ENCODE measurements around the gene INO80D.

INO80D gene

GRCh38 chr2:205975082-205975949, 110.7 kb downstream of the INO80D start:
- DNase-seq: no peak

GRCh38 chr2:205972113-205972512, 113.9 kb downstream of the INO80D start:
- DNase-seq: no peak

DNA sequence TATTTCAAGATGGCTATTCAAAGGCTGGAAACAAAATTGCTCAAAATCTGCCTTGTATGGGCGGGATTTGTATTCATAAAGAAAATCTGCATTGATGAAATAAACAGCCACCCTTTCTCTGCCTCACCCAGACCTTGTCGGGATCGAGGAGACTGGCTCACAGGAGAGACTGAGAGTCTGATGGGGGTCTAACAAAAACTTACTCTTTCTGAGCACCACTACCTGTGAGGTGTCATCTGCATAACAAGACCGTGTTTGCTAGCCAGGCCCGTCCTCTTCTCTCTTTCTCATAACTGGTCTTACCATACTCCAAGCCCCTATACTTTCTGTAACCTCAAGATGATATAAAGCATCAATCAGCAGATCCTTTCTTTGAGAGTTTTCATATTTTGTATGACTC, 115.6 kb downstream of the INO80D start:
- no peak for DNase-seq

DNA sequence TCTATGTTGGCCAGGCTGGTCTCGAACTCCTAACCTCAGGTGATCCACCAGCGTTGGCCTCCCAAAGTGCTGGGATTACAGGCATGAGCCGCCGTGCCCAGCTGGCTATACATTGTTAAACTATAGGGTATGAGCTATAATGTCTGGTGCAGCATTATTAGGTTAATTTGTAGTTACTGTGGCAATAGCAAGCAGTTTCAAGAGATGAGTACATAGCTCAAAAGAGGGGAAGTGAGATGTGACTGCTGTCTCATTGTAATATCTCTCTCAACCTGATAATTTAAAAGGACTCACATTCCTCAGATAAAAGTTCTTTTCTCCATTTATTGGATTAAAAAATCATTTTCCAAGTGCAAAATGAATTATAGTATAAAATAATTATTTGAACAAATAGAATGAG, 116.4 kb downstream of the INO80D start:
- no peak for DNase-seq

- DNase-seq: peak; percentile 21
Observed at GRCh38 chr2:205967391-205968075, 118.4 kb downstream of the INO80D start.

DNA sequence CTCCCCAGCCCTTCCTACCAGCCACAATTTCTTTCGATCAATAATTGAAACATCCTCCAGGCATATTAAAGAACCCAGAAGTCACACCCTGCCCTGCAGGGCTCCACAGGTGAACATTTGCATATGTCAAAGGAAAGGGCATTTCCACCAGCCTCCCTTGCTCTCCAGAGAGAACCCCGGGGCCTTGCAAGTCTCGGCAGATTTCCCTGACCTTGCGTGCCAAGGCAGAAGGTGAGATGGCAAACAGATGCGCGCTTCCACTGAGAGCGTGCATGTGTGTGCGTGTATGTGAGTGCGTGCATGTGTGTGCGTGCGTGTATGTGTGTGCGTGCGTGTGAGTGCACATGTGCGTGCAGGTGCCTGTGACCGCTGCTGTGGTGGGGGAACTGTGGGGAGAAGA, 120.3 kb downstream of the INO80D start:
- DNase-seq: no peak

DNA sequence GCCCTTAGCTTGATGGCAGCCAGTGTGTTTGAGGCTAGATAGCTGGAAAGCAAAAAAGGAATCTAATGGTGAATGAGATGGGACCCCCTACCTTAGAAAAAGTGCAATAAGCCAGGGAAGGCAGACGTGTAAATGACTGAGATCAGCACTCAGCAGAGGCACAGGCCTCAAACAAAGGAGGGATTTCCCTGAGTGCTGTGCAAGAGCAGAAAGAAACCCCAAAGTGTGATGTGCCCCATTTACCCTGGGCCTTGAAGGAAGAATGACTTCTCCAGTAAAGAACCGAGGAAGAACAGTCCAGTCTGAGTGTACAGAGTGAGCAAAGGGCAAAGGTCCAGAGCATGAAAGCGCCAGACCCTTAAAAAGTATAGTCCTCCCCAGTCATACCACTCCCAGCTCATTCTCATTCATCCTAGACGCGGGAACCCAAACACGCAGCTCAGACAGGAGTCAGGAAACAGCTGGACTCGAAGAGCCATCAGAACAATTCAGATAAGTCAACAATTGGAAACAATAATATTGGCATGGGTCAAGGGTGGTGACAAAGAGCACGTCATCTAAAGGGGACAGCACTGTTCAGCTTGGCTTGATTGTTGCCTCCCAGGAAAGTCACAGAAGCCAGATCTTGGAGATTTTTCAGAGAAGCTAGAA, 121.7 kb downstream of the INO80D start:
- no peak for DNase-seq

- DNase-seq: no peak
Observed at GRCh38 chr2:205959521-205959920, 126.5 kb downstream of the INO80D start.

DNA sequence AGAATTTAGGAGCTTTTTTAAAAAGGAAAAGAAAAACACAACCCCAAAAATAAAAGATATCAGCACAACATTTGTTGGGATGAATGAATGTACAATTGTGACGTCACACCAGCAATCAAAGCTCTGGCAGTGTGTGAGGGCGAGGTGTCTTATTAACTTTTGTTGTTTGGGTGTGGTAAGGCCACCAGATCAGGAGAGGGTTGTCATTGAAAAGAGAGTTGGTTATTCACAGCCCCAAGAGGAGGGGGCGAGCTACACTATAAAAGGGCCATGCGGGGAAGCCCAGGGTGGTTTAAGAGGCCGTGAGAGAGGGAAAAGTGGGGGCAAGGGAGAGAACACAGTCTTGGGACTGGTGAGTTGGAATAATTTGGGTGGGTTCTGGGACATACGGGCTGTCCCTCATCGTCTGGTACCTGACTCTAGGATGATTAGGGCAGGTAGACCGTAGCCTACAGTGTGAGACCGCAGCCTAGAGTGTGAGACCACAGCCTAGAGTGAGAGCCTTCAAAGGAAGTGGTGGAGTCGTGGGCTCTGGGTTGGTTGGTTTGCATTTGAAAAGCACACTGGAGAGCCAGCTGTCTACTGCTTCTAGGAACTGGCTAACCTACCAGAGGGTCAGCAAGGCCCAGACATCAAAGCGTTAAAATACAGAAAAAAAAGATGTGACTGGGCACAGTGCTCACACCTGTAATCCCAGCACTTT, 128.4 kb downstream of the INO80D start:
- DNase-seq: no peak

- no peak for DNase-seq
Observed at GRCh38 chr2:205954707-205955106, 131.3 kb downstream of the INO80D start.

DNA sequence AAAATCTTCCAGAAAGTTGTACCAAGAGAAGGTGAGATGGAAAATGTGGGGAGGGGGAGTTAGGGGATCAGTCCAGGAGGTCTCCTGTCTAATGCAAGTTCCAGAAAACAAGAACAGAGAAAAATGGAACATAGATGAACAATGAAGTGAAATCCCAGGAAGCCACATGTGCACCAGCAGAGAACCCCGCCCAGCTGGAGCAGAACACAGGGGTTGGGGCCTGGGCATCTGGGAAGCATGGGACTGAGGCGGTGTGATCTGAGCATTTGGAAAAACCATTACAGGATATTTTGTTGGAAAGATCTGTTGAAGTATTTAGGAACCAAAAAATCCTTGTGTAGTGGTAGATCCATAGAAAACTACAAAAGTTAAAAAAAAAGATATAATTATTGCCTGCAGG, 133.7 kb downstream of the INO80D start:
- DNase-seq: no peak

DNA sequence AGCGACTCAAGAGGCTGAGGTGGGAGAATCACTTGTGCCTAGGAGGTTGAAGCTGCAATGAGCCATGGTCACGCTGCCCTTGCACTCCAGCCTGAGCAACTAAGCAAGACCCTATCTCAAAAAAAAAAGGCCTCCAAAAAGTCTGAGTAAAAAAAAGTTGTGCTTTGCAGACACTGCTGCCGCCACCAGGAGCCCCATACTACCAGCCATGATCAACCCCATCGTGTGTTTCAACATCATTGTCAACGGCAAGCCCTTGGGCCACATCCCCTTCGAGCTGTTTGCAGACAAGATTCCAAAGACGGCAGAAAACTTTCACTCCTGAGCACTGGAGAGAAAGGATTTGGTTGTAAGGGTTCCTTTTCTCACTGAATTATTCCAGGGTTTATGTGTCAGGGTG, 137.1 kb downstream of the INO80D start:
- no peak for DNase-seq

DNA sequence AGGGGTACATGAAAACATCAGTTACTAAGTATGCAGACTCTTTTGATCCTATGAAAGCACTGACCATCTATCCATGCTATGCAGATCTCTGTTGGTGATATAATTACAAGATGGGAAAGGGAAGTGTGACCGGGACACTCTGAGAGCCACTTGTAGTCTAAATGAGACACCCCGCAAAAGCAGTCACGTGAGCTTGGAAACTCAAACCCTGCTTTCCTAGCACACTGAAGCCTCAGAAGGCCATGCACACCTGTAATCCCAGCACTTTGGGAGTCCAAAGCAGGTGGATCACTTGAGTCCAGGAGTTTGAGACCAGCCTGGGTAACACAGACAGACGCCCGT, 137.5 kb downstream of the INO80D start:
- no peak for DNase-seq

- peak; percentile 78 for DNase-seq
Observed at GRCh38 chr2:205947621-205948495, 138.1 kb downstream of the INO80D start.

GRCh38 chr2:205946226-205946625, 139.7 kb downstream of the INO80D start:
- no peak for DNase-seq
